Peyer's patch (tissue), 4 donors: ENCODE data around the gene CLDN7. TPM values are rescaled to one million over a fixed set of nuclear protein-coding genes. Genes with fewer than 3 reads are reported as not detected.

Source experiments
- DNase-seq, 3 donors: peaks; one replicate each; pipeline ENCODE4 v3.0.0-alpha.2; 2017 to 2019
- H3K27ac ChIP-seq, 4 donors: fragments of 200-600 bp; sonication (generic); one replicate each; pipeline ENCODE4 v1.5.1; 2016 to 2019
- H3K27me3 ChIP-seq, 2 donors: fragments of 200-600 bp; sonication (generic); one replicate each; pipeline ENCODE4 v1.5.1; 2019
- H3K36me3 ChIP-seq, 3 donors: fragments of 200-600 bp; sonication (generic); one replicate each; pipeline ENCODE4 v1.5.1; 2016 to 2019
- H3K4me1 ChIP-seq, 4 donors: fragments of 200-600 bp; sonication (generic); one replicate each; pipeline ENCODE4 v1.5.1; 2016 to 2019
- H3K4me3 ChIP-seq, 4 donors: fragments of 200-600 bp; sonication (generic); 1 replicate in 3 of 4; 2 replicates in 1 of 4; pipeline ENCODE4 v1.5.1; 2016 to 2019; ENCODE audit warnings: mild to moderate bottlenecking in 1 of 4
- H3K9me3 ChIP-seq, 4 donors: fragments of 200-600 bp; sonication (generic); one replicate each; pipeline ENCODE4 v1.5.1; 2016 to 2019; ENCODE audit warnings: mild to moderate bottlenecking in 1 of 4
- CTCF ChIP-seq, 6 experiments: fragments of 450-650 bp in 4 of 6; fragments of 200-600 bp in 2 of 6; sonication (generic) in 1 of 6; IDR thresholded peaks; one replicate each; pipeline ENCODE4 v1.5.1; 2017 to 2019; ENCODE audit warnings: antibody characterized with exemption in 6 of 6, mild to moderate bottlenecking in 3 of 6, moderate library complexity in 1 of 6
- POLR2A ChIP-seq, 2 donors: fragments of 450-650 bp; IDR thresholded peaks; one replicate each; pipeline ENCODE4 v1.5.1; 2017; ENCODE audit warnings: antibody characterized with exemption in 2 of 2, mild to moderate bottlenecking in 2 of 2, moderate library complexity in 2 of 2
- total RNA-seq, 4 donors: library from RNA; depleted of rRNA; stranded (reverse); fragments of >200 nt; gene quantifications; one replicate each; pipeline ENCODE4 v1.1.0, GENCODE V29; 2016

The CLDN7 gene
- total RNA-seq, 4 donors from 2014 or later, result 80.0 to 1,052 (median 864) TPM

GRCh38 chr17:7261379-7262191, 693 bp downstream of the CLDN7 start:
- no peak for TF ChIP-seq POLR2A (IDR thresholded peaks at IDR 0.05)
- no peak for TF ChIP-seq CTCF (IDR thresholded peaks at IDR 0.05)
- Histone ChIP-seq H3K4me3 (peak overlapping the region; percentile 48 to 93 (median 68)), H3K27ac (peak overlapping the region; percentile 73 to 99 (median 90)), H3K27me3 (peaks cover 0 to 10% of the 10 kb centered on the region in 2 donors), H3K4me1 (peaks cover 0 to 31% (median 14%) of the 10 kb centered on the region in 4 donors), H3K36me3 (peaks cover 0 to 24% (median 0%) of the 10 kb centered on the region in 3 donors), H3K9me3 (no peaks in the 10 kb centered on the region)
- DNase-seq, result peak in 1 of 3 donors; percentile 64

GRCh38 chr17:7260651-7261378, 1.5 kb downstream of the CLDN7 start:
- peak; percentile 59 to 87 (median 85) for DNase-seq
- Histone ChIP-seq H3K27me3 (peaks cover 0 to 10% of the 10 kb centered on the region in 2 donors), H3K9me3 (no peaks in the 10 kb centered on the region), H3K27ac (peak overlapping the region; percentile 73 to 99 (median 90)), H3K36me3 (peaks cover 0 to 32% (median 0%) of the 10 kb centered on the region in 3 donors), H3K4me3 (peak overlapping the region; percentile 48 to 93 (median 68)), H3K4me1 (peaks cover 0 to 31% (median 14%) of the 10 kb centered on the region in 4 donors)
- no peak for TF ChIP-seq CTCF (IDR thresholded peaks at IDR 0.05)
- peak; percentile 44 to 50 for TF ChIP-seq POLR2A (IDR thresholded peaks at IDR 0.05)

- Histone ChIP-seq H3K36me3 (peaks cover 0 to 37% (median 0%) of the 10 kb centered on the region in 3 donors), H3K27ac (peak overlapping the region in 3 of 4 donors; percentile 82 to 99 (median 99)), H3K27me3 (peaks cover 0 to 10% of the 10 kb centered on the region in 2 donors), H3K9me3 (no peaks in the 10 kb centered on the region), H3K4me3 (peak overlapping the region in 3 of 4 donors; percentile 48 to 93 (median 79)), H3K4me1 (peaks cover 0 to 31% (median 14%) of the 10 kb centered on the region in 4 donors)
- TF ChIP-seq POLR2A (IDR thresholded peaks at IDR 0.05) (no peak), CTCF (IDR thresholded peaks at IDR 0.05) (no peak)
- DNase-seq, result no peak
Observed at GRCh38 chr17:7260151-7260550, 2.1 kb downstream of the CLDN7 start.

- Histone ChIP-seq H3K9me3 (no peaks in the 10 kb centered on the region), H3K4me1 (peaks cover 0 to 31% (median 14%) of the 10 kb centered on the region in 4 donors), H3K27me3 (peaks cover 0 to 10% of the 10 kb centered on the region in 2 donors), H3K27ac (peak overlapping the region in 3 of 4 donors; percentile 82 to 99 (median 99)), H3K36me3 (peaks cover 0 to 44% (median 0%) of the 10 kb centered on the region in 3 donors), H3K4me3 (peak overlapping the region in 2 of 4 donors; percentile 79 to 93)
- peak in 1 of 3 donors; percentile 55 for DNase-seq
- TF ChIP-seq POLR2A (IDR thresholded peaks at IDR 0.05), result no peak
- TF ChIP-seq CTCF (IDR thresholded peaks at IDR 0.05), result no peak
Observed at GRCh38 chr17:7259555-7259889, 2.8 kb downstream of the CLDN7 start.

- peak in 2 of 3 donors; percentile 89 to 90 for DNase-seq
- peaks cover 0 to 28% (median 14%) of the 10 kb centered on the region in 4 donors for H3K4me1 ChIP-seq
Observed at GRCh38 chr17:7258731-7259554, 3.3 kb downstream of the CLDN7 start.

More at GRCh38 chr17:7258731-7259554, 3.3 kb downstream of the CLDN7 start:
- Histone ChIP-seq H3K9me3 (no peaks in the 10 kb centered on the region), H3K27ac (peak overlapping the region in 3 of 4 donors; percentile 82 to 99 (median 99)), H3K27me3 (peaks cover 0 to 10% of the 10 kb centered on the region in 2 donors), H3K4me3 (peak overlapping the region in 2 of 4 donors; percentile 79 to 93), H3K36me3 (peaks cover 0 to 47% (median 0%) of the 10 kb centered on the region in 3 donors)
- TF ChIP-seq CTCF (IDR thresholded peaks at IDR 0.05) (no peak), POLR2A (IDR thresholded peaks at IDR 0.05) (peak; percentile 81 to 91)
